GM19193 (cell line): Measurements from ENCODE around the gene NUP93.

Experiments used
- POLR2A ChIP-seq: IDR thresholded peaks from 4 replicates; pipeline ENCODE4 v1.6.1; 2011; ENCODE audit not compliant: insufficient read depth, insufficient read length; ENCODE audit errors: extremely low read depth

Gene NUP93

DNA sequence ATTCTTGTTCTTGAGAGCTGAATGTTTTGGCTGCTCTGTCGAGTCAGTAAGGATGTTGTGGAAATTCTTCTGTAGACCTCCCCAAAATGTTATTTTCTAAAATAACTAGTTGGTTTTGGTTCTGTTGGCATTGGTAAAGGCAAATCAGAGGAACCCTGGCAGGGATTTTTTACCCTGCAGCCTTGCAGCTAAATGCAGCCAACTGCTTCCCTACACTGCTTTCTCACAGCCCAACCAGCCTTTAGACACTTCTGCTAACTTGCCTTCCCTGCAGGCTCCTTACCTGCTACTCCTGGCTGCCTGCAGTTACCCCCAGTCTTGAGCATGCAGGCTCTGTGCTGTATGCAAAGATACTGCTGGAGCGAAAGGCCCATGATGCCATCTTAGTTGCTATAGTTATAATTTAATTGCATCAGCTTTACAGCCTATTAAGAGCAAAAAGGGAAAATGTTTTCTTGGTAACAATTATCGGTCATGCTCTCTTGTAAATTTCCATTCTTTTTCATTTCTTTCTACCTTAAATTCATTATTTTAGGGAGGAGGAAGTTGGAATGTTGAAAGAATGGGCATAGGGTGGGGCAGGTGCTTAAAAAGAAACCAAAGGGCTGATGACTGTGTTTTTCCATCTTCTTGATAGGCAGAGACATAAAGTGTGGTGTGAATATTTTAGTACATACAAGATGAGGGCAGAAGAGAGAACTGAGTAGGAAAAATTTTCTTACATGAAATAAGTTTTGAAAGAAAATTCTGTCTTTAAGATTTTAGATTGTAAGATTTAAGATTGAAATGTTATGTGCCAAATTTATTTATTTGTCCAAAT is 20.0 kb downstream of the NUP93 start:
- no peak for TF ChIP-seq POLR2A

DNA sequence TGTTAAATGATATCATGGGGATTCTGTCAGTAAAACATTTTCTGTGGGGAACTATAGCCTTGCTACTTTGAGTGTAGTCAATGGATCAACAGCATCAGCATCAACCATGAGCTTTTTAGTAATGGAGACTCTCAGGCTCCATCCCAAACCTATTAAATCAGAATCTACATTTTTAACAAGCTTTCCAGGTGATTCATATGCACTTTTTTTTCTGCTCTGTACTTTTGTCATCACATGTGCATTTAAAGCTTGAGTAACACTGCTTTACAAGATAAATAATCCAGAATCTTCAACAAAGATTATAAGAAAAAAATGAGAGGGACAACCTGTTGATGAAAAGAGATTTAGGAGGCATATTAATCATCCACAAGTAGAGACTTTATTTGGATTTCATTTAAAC is 23.5 kb downstream of the NUP93 start:
- no peak for TF ChIP-seq POLR2A

- no peak for TF ChIP-seq POLR2A
These were observed 25.1 kb downstream of the NUP93 start for GRCh38 chr16:56755038-56755437.

DNA sequence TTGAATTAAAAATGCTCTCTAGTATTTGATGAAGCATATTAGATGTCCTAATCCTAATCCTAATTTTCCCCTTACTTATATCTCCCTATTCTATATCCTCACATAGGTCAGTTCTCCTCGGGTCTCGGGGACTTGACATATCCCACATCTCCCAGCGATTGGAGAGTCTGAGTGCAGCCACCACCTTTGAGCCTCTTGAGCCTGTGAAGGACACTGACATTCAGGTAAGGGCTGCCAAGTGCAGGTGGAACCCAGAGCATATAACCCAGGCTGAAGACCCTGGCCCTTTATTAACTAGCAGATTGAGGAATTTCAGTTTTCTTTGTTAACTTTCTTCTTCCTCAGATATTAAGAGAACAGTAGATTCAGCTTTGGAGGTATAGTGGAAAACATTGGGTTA is 28.5 kb downstream of the NUP93 start:
- no peak for TF ChIP-seq POLR2A

GRCh38 chr16:56758930-56759329 is 29.0 kb downstream of the NUP93 start:
- TF ChIP-seq POLR2A: no peak

- TF ChIP-seq POLR2A: no peak
These were observed 33.5 kb downstream of the NUP93 start for GRCh38 chr16:56763291-56763916.

- no peak for TF ChIP-seq POLR2A
These were observed 34.9 kb downstream of the NUP93 start for GRCh38 chr16:56764835-56765234.

GRCh38 chr16:56765949-56766348 is 36.0 kb downstream of the NUP93 start:
- TF ChIP-seq POLR2A: no peak

DNA sequence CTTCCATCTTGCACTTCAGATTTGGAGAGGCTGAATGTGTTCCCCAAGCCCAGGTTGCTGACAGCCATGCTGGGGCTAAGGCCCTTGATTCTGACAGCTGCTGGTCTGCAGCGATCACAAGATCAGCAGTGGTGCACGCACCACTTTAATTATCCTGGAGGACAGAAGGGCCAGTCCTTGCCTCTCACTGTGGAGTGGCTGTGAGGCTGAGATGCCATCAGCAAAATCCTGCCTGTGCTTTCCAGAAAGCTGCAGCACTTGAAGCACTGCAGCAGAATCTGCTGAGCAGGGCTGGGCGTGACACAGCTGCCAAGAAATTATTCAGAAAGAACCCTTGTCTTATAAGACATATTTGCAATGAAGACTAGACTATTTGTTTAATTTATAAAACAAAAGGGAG is 37.1 kb downstream of the NUP93 start:
- TF ChIP-seq POLR2A: no peak

DNA sequence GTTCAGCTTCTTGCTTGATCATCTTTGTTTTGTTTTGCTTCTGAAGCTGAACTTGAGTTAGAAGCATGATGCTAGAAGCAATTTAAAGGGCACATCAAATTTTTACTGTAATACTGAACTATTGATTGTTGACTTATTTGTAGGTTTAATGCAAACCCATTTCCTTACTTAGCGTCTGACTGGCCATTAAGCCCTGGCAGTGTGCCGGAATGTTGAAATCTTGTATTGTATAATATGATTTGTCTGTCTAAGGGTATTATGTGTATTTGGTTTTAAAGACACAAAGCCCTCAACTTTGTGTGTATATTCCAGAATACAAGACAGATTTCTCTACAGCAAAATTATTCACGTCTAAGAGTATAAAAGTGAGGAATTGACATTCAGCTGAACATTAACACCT is 39.7 kb downstream of the NUP93 start:
- no peak for TF ChIP-seq POLR2A

DNA sequence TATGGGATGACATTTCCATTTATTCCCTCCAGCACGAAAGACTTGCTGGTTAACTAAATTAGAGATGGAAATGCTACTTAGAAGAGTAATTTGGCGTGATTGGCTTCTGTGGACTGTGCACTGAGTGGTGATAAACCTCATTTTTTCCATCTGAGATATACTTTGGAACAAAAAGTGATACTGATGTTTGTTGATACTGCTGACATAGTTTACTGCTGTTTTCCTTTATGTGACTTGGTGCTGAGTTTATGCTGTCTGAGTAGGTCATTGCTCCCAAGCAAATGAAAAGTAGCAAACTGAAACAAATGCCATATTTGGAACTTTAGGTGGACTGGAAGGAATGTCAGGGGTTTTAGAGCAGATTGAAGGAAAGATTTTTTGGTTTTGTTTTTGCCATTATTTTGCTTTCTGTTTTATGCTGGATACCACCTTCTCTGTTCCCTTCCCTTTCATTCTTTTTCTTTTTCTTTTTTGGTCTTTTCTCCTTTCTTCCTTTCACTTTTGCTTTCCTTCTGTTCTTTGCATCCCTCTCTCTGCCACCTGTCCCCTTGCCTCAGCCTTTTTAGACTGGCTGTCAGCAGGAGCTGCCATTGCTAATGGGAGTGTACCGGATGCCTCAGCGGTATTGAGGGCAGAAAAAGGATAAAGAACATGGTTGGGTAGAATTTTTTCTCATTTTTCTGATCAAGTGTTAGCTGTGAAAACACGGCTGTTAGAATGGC is 41.8 kb downstream of the NUP93 start:
- TF ChIP-seq POLR2A: no peak

GRCh38 chr16:56773532-56773931 is 43.6 kb downstream of the NUP93 start:
- no peak for TF ChIP-seq POLR2A

GRCh38 chr16:56774016-56774680 is 44.2 kb downstream of the NUP93 start:
- no peak for TF ChIP-seq POLR2A

GRCh38 chr16:56775162-56775561 is 45.2 kb downstream of the NUP93 start:
- TF ChIP-seq POLR2A: no peak

DNA sequence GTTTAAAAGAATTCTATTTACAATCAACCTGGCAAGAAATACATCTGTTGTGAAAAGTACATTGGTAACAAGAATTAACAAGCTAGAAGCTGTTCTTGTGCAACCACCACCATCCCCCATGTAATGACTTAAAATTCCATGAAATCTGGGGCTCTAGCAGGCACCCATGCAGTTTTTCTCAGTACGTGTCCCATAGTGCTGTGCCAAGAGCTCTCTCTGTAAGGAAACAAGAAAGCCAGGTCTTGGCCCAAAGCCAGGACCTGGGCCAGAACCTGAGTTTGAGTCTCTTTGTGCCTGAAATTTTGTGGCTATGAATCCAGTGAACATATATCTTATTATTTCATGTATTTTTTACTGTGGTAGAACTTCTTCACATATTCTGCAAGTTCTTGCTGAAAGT is 46.6 kb downstream of the NUP93 start:
- TF ChIP-seq POLR2A: no peak
